Tibial nerve (tissue), 4 donors: Measurements from ENCODE around the gene RNU7-1. TPM values are rescaled to one million over a fixed set of nuclear protein-coding genes. Genes with fewer than 3 reads are reported as not detected.

ENCODE experiments used
- DNase-seq, 2 donors: peaks; one replicate each; pipeline ENCODE4 v3.0.0-alpha.2; 2019; ENCODE audit warnings: low spot score in 2 of 2
- H3K27ac ChIP-seq, 4 donors: fragments of 200-600 bp; sonication (generic) in 3 of 4; one replicate each; pipeline ENCODE4 v1.5.1; 2017 to 2019; ENCODE audit warnings: mild to moderate bottlenecking in 1 of 4
- H3K27me3 ChIP-seq, 2 donors: fragments of 200-600 bp; sonication (generic) in 1 of 2; one replicate each; pipeline versions ENCODE4 v1.5.1 to v1.6.0; 2017 to 2019
- H3K36me3 ChIP-seq, 3 donors: fragments of 200-600 bp; sonication (generic); one replicate each; pipeline ENCODE4 v1.5.1; 2018 to 2019
- H3K4me1 ChIP-seq, 4 donors: fragments of 200-600 bp; sonication (generic) in 3 of 4; one replicate each; pipeline ENCODE4 v1.5.1; 2017 to 2019
- H3K4me3 ChIP-seq, 4 donors: fragments of 200-600 bp; sonication (generic) in 3 of 4; one replicate each; pipeline ENCODE4 v1.5.1; 2017 to 2019; ENCODE audit warnings: mild to moderate bottlenecking in 1 of 4, moderate library complexity in 1 of 4
- H3K9me3 ChIP-seq, 4 donors: fragments of 200-600 bp; sonication (generic) in 3 of 4; one replicate each; pipeline ENCODE4 v1.5.1; 2017 to 2019
- CTCF ChIP-seq, 5 experiments: fragments of 200-600 bp in 3 of 5; fragments of 450-650 bp in 2 of 5; sonication (generic) in 3 of 5; IDR thresholded peaks; one replicate each; pipeline ENCODE4 v1.5.1; 2016 to 2019; ENCODE audit warnings: antibody characterized with exemption in 5 of 5, mild to moderate bottlenecking in 3 of 5, moderate library complexity in 2 of 5
- EP300 ChIP-seq, 2 donors: sonication (generic); formaldehyde crosslinking; IDR thresholded peaks; one replicate each; pipeline ENCODE4 v1.6.1; 2017; ENCODE audit warnings: antibody characterized with exemption in 2 of 2, mild to moderate bottlenecking in 1 of 2
- POLR2A ChIP-seq, 2 donors: fragments of 450-650 bp; IDR thresholded peaks; one replicate each; pipeline ENCODE4 v1.6.1; 2017; ENCODE audit warnings: antibody characterized with exemption in 2 of 2, mild to moderate bottlenecking in 2 of 2, moderate library complexity in 2 of 2
- WGBS, 2 donors: methylation state at CpG; one replicate each; pipeline ENCODE4 v1.1.5; 2018; 5-methylcytosine and 5-hydroxymethylcytosine counted together
- total RNA-seq, 4 donors: library from RNA; depleted of rRNA; stranded (reverse); fragments of >200 nt; gene quantifications; one replicate each; pipeline ENCODE4 v1.1.0, GENCODE V29; 2016

The RNU7-1 gene
- total RNA-seq, 4 donors from 2014 or later = not detected

GRCh38 chr12:6952121-6952862 is 8.7 kb downstream of the RNU7-1 start:
- Histone ChIP-seq H3K27me3 (no peaks in the 10 kb centered on the region), H3K9me3 (no peaks in the 10 kb centered on the region), H3K27ac (peak overlapping the region in 2 of 4 donors; percentile 53 to 80), H3K4me1 (peaks cover 0 to 41% (median 15%) of the 10 kb centered on the region in 4 donors), H3K36me3 (peaks cover 0 to 2% (median 0%) of the 10 kb centered on the region in 3 donors), H3K4me3 (peak overlapping the region in 3 of 4 donors; percentile 22 to 49 (median 46))
- WGBS, 2 donors = 42 to 59% methylated on average over 18 to 22 of the region's 22 CpGs
- no peak for DNase-seq
- TF ChIP-seq CTCF (IDR thresholded peaks at IDR 0.05) (no peak), EP300 (IDR thresholded peaks at IDR 0.05) (no peak), POLR2A (IDR thresholded peaks at IDR 0.05) (no peak)

- no peaks in the 10 kb centered on the region for H3K27me3 ChIP-seq
- DNase-seq = no peak
- peaks cover 0 to 46% (median 16%) of the 10 kb centered on the region in 4 donors for H3K4me1 ChIP-seq
- peak overlapping the region; percentile 3 to 49 (median 28) for H3K4me3 ChIP-seq
- no peaks in the 10 kb centered on the region for H3K36me3 ChIP-seq
- peak overlapping the region in 3 of 4 donors; percentile 53 to 80 (median 74) for H3K27ac ChIP-seq
- no peak for TF ChIP-seq POLR2A (IDR thresholded peaks at IDR 0.05)
- 73 to 75% methylated on average over 15 of the region's 15 CpGs for WGBS, 2 donors
- H3K9me3 ChIP-seq = no peaks in the 10 kb centered on the region
These were observed 9.3 kb downstream of the RNU7-1 start for GRCh38 chr12:6952863-6953441.

- Histone ChIP-seq H3K9me3 (no peaks in the 10 kb centered on the region), H3K27ac (peak overlapping the region in 3 of 4 donors; percentile 53 to 80 (median 74)), H3K4me3 (peak overlapping the region in 3 of 4 donors; percentile 11 to 49 (median 46)), H3K36me3 (no peaks in the 10 kb centered on the region), H3K27me3 (no peaks in the 10 kb centered on the region), H3K4me1 (peaks cover 0 to 53% (median 19%) of the 10 kb centered on the region in 4 donors)
- peak in 1 of 2 donors; percentile 76 for DNase-seq
- TF ChIP-seq POLR2A (IDR thresholded peaks at IDR 0.05) = peak in 1 of 2 donors; percentile 23
- TF ChIP-seq EP300 (IDR thresholded peaks at IDR 0.05) = peak in 1 of 2 donors; percentile 51
- peak in 1 of 5 experiments; percentile 15 for TF ChIP-seq CTCF (IDR thresholded peaks at IDR 0.05)
- WGBS, 2 donors = 36 to 38% methylated on average over 24 of the region's 24 CpGs
These were observed 10.1 kb downstream of the RNU7-1 start for GRCh38 chr12:6953442-6954315.

- Histone ChIP-seq H3K36me3 (no peaks in the 10 kb centered on the region), H3K4me3 (peak overlapping the region in 2 of 4 donors; percentile 13 to 20), H3K27me3 (no peaks in the 10 kb centered on the region), H3K27ac (peak overlapping the region in 3 of 4 donors; percentile 53 to 80 (median 57)), H3K4me1 (peaks cover 0 to 48% (median 19%) of the 10 kb centered on the region in 4 donors), H3K9me3 (no peaks in the 10 kb centered on the region)
- DNase-seq = no peak
- WGBS, 2 donors = 82 to 83% methylated on average over 21 of the region's 21 CpGs
- TF ChIP-seq POLR2A (IDR thresholded peaks at IDR 0.05) (no peak), EP300 (IDR thresholded peaks at IDR 0.05) (no peak), CTCF (IDR thresholded peaks at IDR 0.05) (no peak)
These were observed 10.9 kb downstream of the RNU7-1 start for GRCh38 chr12:6954316-6955107.
